ENCODE measurements around the gene MAP4K4. TPM values are rescaled to one million over a fixed set of nuclear protein-coding genes. Genes with fewer than 3 reads are reported as not detected.

The MAP4K4 gene
- total and polyA plus RNA-seq, 2 of the 13 experiments (the other 11 are each of a cell fraction or from before 2014, with no cell fraction given): 105 to 264 TPM

DNA sequence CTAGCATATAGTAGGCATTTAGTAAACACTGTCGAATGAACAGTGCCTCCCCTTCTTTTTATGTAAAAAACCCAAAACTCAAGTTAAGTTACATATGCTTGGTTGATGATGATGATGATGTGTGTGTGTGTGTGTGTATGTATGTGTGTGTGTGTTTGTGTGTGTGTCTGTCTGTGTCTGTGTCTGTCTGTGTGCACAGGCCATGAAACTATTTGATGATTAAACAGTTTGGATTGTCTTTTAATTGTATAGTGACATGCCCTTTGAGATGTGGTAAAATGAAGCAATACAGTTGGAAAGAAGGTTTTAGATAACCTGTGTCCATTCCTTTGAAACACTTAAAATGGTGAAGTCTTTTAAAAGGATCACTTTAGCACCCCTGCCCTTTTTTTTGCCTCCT, 105.6 kb downstream of the MAP4K4 start:
- H3K4me2 ChIP-seq (ENCODE audit: low read depth, low read length): peak overlapping the region; percentile 37; the same call in 1 of the 2 replicates
- TF ChIP-seq EP300 (IDR thresholded peaks at IDR 0.05; ENCODE audit: low read depth in 2 of 2, low read length in 2 of 2) (peak; percentile 18 to 63; a peak in 2 of 4 replicates), EP300 (CRISPR knock-in tag; IDR thresholded peaks at IDR 0.05; ENCODE audit: borderline replicate concordance) (no peak), ZNF30 (CRISPR knock-in tag; IDR thresholded peaks at IDR 0.05) (no peak), TOPORS (CRISPR knock-in tag; IDR thresholded peaks at IDR 0.05) (no peak), ZNF607 (CRISPR knock-in tag; IDR thresholded peaks at IDR 0.05; ENCODE audit: borderline replicate concordance) (no peak), ZNF550 (CRISPR knock-in tag; IDR thresholded peaks at IDR 0.05; ENCODE audit: borderline replicate concordance) (no peak), ZNF501 (CRISPR knock-in tag; IDR thresholded peaks at IDR 0.05) (no peak), FOSL2 (CRISPR knock-in tag; IDR thresholded peaks at IDR 0.05) (peak; percentile 23; the same call in 1 of the 2 replicates), NFRKB (IDR thresholded peaks at IDR 0.05) (0 out of 2 replicates have a peak, but pooled peaks have one; percentile 25), CREB1 (IDR thresholded peaks at IDR 0.05) (peak; percentile 56), CREB1 (CRISPR knock-in tag; IDR thresholded peaks at IDR 0.05) (0 out of 2 replicates have a peak, but pooled peaks have one; percentile 32), SKI (IDR thresholded peaks at IDR 0.05; ENCODE audit: partially characterized antibody) (peak; percentile 88)
- TF ChIP-seq, protein P1, sequence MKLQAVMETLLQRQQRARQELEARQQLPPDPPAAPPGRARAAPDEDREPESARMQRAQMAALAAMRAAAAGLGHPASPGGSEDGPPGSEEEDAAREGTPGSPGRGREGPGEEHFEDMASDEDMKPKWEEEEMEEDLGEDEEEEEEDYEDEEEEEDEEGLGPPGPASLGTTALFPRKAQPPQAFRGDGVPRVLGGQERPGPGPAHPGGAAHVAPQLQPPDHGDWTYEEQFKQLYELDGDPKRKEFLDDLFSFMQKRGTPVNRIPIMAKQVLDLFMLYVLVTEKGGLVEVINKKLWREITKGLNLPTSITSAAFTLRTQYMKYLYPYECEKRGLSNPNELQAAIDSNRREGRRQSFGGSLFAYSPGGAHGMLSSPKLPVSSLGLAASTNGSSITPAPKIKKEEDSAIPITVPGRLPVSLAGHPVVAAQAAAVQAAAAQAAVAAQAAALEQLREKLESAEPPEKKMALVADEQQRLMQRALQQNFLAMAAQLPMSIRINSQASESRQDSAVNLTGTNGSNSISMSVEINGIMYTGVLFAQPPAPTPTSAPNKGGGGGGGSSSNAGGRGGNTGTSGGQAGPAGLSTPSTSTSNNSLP (IDR thresholded peaks at IDR 0.05; ENCODE audit: low read depth, low read length): peak; percentile 88
- TF ChIP-seq, protein P2, sequence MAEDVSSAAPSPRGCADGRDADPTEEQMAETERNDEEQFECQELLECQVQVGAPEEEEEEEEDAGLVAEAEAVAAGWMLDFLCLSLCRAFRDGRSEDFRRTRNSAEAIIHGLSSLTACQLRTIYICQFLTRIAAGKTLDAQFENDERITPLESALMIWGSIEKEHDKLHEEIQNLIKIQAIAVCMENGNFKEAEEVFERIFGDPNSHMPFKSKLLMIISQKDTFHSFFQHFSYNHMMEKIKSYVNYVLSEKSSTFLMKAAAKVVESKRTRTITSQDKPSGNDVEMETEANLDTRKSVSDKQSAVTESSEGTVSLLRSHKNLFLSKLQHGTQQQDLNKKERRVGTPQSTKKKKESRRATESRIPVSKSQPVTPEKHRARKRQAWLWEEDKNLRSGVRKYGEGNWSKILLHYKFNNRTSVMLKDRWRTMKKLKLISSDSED (CRISPR knock-in tag; IDR thresholded peaks at IDR 0.05): no peak
- TF ChIP-seq, protein P3, sequence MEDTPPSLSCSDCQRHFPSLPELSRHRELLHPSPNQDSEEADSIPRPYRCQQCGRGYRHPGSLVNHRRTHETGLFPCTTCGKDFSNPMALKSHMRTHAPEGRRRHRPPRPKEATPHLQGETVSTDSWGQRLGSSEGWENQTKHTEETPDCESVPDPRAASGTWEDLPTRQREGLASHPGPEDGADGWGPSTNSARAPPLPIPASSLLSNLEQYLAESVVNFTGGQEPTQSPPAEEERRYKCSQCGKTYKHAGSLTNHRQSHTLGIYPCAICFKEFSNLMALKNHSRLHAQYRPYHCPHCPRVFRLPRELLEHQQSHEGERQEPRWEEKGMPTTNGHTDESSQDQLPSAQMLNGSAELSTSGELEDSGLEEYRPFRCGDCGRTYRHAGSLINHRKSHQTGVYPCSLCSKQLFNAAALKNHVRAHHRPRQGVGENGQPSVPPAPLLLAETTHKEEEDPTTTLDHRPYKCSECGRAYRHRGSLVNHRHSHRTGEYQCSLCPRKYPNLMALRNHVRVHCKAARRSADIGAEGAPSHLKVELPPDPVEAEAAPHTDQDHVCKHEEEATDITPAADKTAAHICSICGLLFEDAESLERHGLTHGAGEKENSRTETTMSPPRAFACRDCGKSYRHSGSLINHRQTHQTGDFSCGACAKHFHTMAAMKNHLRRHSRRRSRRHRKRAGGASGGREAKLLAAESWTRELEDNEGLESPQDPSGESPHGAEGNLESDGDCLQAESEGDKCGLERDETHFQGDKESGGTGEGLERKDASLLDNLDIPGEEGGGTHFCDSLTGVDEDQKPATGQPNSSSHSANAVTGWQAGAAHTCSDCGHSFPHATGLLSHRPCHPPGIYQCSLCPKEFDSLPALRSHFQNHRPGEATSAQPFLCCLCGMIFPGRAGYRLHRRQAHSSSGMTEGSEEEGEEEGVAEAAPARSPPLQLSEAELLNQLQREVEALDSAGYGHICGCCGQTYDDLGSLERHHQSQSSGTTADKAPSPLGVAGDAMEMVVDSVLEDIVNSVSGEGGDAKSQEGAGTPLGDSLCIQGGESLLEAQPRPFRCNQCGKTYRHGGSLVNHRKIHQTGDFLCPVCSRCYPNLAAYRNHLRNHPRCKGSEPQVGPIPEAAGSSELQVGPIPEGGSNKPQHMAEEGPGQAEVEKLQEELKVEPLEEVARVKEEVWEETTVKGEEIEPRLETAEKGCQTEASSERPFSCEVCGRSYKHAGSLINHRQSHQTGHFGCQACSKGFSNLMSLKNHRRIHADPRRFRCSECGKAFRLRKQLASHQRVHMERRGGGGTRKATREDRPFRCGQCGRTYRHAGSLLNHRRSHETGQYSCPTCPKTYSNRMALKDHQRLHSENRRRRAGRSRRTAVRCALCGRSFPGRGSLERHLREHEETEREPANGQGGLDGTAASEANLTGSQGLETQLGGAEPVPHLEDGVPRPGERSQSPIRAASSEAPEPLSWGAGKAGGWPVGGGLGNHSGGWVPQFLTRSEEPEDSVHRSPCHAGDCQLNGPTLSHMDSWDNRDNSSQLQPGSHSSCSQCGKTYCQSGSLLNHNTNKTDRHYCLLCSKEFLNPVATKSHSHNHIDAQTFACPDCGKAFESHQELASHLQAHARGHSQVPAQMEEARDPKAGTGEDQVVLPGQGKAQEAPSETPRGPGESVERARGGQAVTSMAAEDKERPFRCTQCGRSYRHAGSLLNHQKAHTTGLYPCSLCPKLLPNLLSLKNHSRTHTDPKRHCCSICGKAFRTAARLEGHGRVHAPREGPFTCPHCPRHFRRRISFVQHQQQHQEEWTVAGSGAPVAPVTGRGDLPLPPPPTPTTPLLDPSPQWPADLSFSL (CRISPR knock-in tag; IDR thresholded peaks at IDR 0.05): peak; percentile 70; the same call in 1 of the 2 replicates

More for the DNA sequence above, 105.6 kb downstream of the MAP4K4 start:
- Histone ChIP-seq H3K27me3 (ENCODE audit: control insufficient read depth in 1 of 2, insufficient read depth in 2 of 2, low read length in 2 of 2) (no peaks in the 10 kb centered on the region), H3K4me3 (replicated peaks in 1 of 3; ENCODE audit: insufficient read depth in 1 of 3, low read depth in 2 of 3, low read length in 3 of 3) (no peak overlapping the region), H3K4me1 (ENCODE audit: insufficient read depth, low read length) (peaks cover 75% of the 10 kb centered on the region), H4K20me1 (ENCODE audit: insufficient read depth, low read length) (peaks cover 67% of the 10 kb centered on the region), H3K79me2 (ENCODE audit: insufficient read depth, low read length) (peaks cover 96% of the 10 kb centered on the region), H3K36me3 (replicated peaks in 1 of 2; ENCODE audit: control insufficient read depth in 1 of 2, insufficient read depth in 2 of 2, low read length in 2 of 2) (peaks cover 7 to 35% of the 10 kb centered on the region in 2 experiments), H2AFZ (ENCODE audit: low read length) (no peak overlapping the region), H3K9me3 (ENCODE audit: low read length) (no peaks in the 10 kb centered on the region), H3K27ac (ENCODE audit: extremely low read length, insufficient read depth, low read length) (peak overlapping the region; percentile 45), H3K9ac (ENCODE audit: insufficient read depth, low read depth, low read length) (no peak overlapping the region)
- ATAC-seq (peak; percentile 35), FAIRE-seq (peak; percentile 80), DNase-seq (ENCODE audit: low spot score) (peak; percentile 79)
- ChIA-PET CTCF (ENCODE audit: low intra/inter-chr PET ratio, low total read pairs) (no interaction called here), POLR2A (no interaction called here)
- in situ Hi-C loops (cut with HindIII; ENCODE audit: extremely low pct_ligation_motif_present, low pct_unique_long_range_greater_than_20kb): no loop called here
- WGBS (ENCODE audit: low lambda C conversion rate): 58% methylated on average over 1 of the region's 1 CpG
- no TSS peak for BruUV-seq (replicated peaks)
- intact Hi-C loops (cut with micrococcal nuclease; ENCODE audit: unreplicated experiment): loop anchor here (2.0 kb wide), 1 partner anchor 36 kb away; no protein-coding TSS in a partner anchor
